NT2/D1 (cell line): ENCODE data around the gene NCAPG2.
"Not testable (repeated sequence)": the region's sequence is repeated elsewhere in the genome, so short reads cannot be mapped to it uniquely, and the experiment has no call there.

ENCODE experiments used
- DNase-seq: peaks from one replicate; pipeline ENCODE4 v3.0.0-alpha.2; 2011; ENCODE audit warnings: low read depth, low spot score
- H3K27me3 ChIP-seq: 2 replicates; pipeline ENCODE4 v1.6.0; 2011; ENCODE audit warnings: mild to moderate bottlenecking; ENCODE audit not compliant: insufficient read length, insufficient read depth
- H3K36me3 ChIP-seq: 2 replicates; pipeline ENCODE4 v1.6.1; 2011; ENCODE audit warnings: mild to moderate bottlenecking, low read length, mixed read lengths; ENCODE audit not compliant: insufficient read depth, insufficient read length
- H3K4me1 ChIP-seq: 2 replicates; pipeline ENCODE4 v1.5.1; 2011; ENCODE audit not compliant: insufficient read depth, insufficient read length
- H3K4me3 ChIP-seq: 2 replicates; pipeline ENCODE4 v1.5.1; 2011; ENCODE audit warnings: low read depth; ENCODE audit not compliant: insufficient read length
- H3K9ac ChIP-seq: 2 replicates; pipeline ENCODE4 v1.6.0; 2011; ENCODE audit warnings: low read depth; ENCODE audit not compliant: insufficient read length
- H3K9me3 ChIP-seq: 2 replicates; pipeline ENCODE4 v1.5.1; 2011; ENCODE audit warnings: mild to moderate bottlenecking, low read length; ENCODE audit not compliant: insufficient read depth
- SUZ12 ChIP-seq: IDR thresholded peaks from 2 replicates; pipeline ENCODE4 v1.6.1; 2011; ENCODE audit not compliant: insufficient read length, insufficient read depth; ENCODE audit errors: extremely low read depth
- YY1 ChIP-seq: IDR thresholded peaks from 2 replicates; pipeline ENCODE4 v1.6.1; 2011; ENCODE audit not compliant: insufficient read length, insufficient read depth
- ZNF274 ChIP-seq: IDR thresholded peaks from 2 replicates; pipeline ENCODE4 v1.6.1; 2011; ENCODE audit warnings: mild to moderate bottlenecking, low read depth, low read length

Gene NCAPG2

GRCh38 chr7:158702944-158703343, 1.7 kb downstream of the NCAPG2 start:
- peak overlapping the region; percentile 96 for H3K4me3 ChIP-seq
- no peak overlapping the region for H3K9ac ChIP-seq
- no peak for DNase-seq
- H3K9me3 ChIP-seq = peaks cover 10% of the 10 kb centered on the region; the same call in 1 of the 2 replicates
- no peaks in the 10 kb centered on the region for H3K27me3 ChIP-seq
- peaks cover 4% of the 10 kb centered on the region for H3K4me1 ChIP-seq
- TF ChIP-seq SUZ12 = no peak
- no peak for TF ChIP-seq ZNF274
- TF ChIP-seq YY1 = no peak
- peaks cover 39% of the 10 kb centered on the region for H3K36me3 ChIP-seq

DNA sequence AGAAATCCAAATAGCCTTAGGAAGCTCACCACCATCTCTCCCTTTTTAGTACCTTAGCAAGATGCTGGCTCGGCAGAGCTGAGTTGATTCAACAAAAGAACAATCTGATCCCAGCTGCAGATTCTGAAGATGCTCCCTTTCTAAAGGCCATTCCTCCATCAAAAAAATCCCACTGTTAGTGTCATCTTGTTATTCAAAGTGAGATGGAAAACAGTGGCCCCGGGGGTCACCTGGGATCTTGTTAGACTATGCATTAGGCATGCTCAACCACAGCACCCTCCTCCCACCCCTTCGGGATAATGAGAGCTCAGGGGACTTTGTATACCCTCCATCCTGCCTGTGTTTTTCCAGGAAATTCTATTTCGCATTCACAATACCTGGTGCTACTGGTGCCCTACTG, 2.4 kb downstream of the NCAPG2 start:
- peak; percentile 78 for DNase-seq
- Histone ChIP-seq H3K9ac (no peak overlapping the region), H3K27me3 (no peaks in the 10 kb centered on the region), H3K4me3 (no peak overlapping the region), H3K4me1 (peaks cover 4% of the 10 kb centered on the region), H3K9me3 (peaks cover 2% of the 10 kb centered on the region; the same call in 1 of the 2 replicates), H3K36me3 (peaks cover 39% of the 10 kb centered on the region)
- TF ChIP-seq ZNF274 (no peak), SUZ12 (no peak), YY1 (no peak)

DNA sequence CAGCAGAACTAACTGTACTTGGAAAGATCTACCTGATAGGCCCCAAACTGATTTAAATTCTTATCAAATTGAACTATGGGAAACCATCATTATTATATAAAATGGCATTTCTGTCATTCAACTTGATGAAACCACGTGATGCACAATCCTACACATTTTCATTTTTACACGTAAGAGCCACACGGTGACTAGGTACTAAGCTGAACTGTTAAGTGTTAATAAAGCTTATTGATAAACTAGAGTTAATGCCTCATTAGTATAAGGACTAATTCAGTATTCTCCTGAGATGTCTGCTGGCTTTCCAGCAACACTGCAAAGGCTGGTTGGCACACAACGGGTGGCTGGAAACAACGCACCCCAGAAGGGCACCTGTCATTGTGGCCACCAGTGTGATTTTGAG, 4.6 kb downstream of the NCAPG2 start:
- DNase-seq = no peak
- no peak overlapping the region for H3K9ac ChIP-seq
- no peaks in the 10 kb centered on the region for H3K27me3 ChIP-seq
- no peak overlapping the region for H3K4me3 ChIP-seq
- TF ChIP-seq YY1 (no peak), SUZ12 (no peak), ZNF274 (no peak)
- H3K4me1 ChIP-seq = peaks cover 4% of the 10 kb centered on the region
- H3K9me3 ChIP-seq = no peaks in the 10 kb centered on the region
- peaks cover 57% of the 10 kb centered on the region for H3K36me3 ChIP-seq

DNA sequence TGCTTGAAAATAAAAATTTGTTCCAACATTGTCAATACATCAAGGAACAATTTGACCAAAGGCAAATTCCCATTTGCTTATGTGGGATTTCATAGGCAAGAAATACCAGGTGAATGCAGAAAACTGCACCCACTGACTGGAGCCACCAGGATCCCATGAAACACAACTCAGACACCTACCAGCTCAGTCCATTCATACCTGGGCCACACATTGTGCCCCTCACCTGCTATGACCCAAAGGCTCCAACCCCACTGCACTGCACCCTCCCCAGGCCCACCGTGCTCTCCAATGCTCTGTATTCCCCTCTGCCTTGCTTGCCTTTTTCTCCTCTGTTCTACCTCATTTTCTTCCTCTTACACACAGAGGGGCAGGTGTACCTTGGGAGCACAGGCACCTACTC, 5.3 kb downstream of the NCAPG2 start:
- H3K27me3 ChIP-seq = no peaks in the 10 kb centered on the region
- DNase-seq = no peak

DNA sequence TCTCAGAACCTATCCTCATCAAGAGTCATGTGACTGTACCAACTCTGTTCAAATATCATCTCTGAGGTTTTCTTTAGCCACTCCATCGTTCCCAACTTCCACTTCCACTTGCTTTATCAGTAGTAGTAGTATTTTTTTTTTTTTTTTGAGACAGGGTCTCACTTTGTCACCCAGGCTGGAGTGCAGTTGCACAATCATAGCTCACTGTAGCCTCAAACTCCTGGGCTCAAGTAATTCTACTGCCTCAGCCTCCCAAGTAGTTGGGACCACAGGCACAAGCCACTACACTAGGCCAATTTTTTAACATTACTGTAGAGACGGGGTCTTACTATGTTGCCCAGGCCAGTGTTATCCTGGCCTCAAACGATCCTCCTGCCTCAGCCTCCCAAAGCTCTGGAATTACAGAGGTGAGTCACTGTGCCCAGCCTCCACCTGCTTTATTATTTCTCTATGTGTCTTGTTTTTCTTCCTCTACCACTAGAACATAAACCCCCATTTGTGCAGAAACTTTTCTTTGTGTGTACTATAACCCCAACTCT, 5.9 kb downstream of the NCAPG2 start:
- Histone ChIP-seq H3K9me3 (no peaks in the 10 kb centered on the region), H3K9ac (no peak overlapping the region), H3K36me3 (peaks cover 68% of the 10 kb centered on the region), H3K4me1 (peaks cover 4% of the 10 kb centered on the region), H3K27me3 (no peaks in the 10 kb centered on the region), H3K4me3 (no peak overlapping the region)
- TF ChIP-seq YY1 (no peak), ZNF274 (no peak), SUZ12 (no peak)
- no peak for DNase-seq

More for the DNA sequence above, 5.3 kb downstream of the NCAPG2 start:
- Histone ChIP-seq H3K4me3 (no peak overlapping the region), H3K4me1 (peaks cover 4% of the 10 kb centered on the region), H3K9me3 (no peaks in the 10 kb centered on the region), H3K9ac (no peak overlapping the region), H3K36me3 (peaks cover 62% of the 10 kb centered on the region)
- TF ChIP-seq YY1 (no peak), ZNF274 (no peak), SUZ12 (no peak)

GRCh38 chr7:158697597-158697996, 7.0 kb downstream of the NCAPG2 start:
- H3K9me3 ChIP-seq, H3K4me1 ChIP-seq, DNase-seq, H3K27me3 ChIP-seq, H3K9ac ChIP-seq, H3K4me3 ChIP-seq: not testable (repeated sequence)
- peaks cover 72% of the 10 kb centered on the region for H3K36me3 ChIP-seq

- no peak for DNase-seq
- Histone ChIP-seq H3K9ac (no peak overlapping the region), H3K36me3 (peaks cover 73% of the 10 kb centered on the region)
Measured at GRCh38 chr7:158695726-158696452, 8.7 kb downstream of the NCAPG2 start.

More at GRCh38 chr7:158695726-158696452, 8.7 kb downstream of the NCAPG2 start:
- TF ChIP-seq ZNF274 (no peak), SUZ12 (no peak), YY1 (no peak)
- no peaks in the 10 kb centered on the region for H3K27me3 ChIP-seq
- no peaks in the 10 kb centered on the region for H3K9me3 ChIP-seq
- H3K4me3 ChIP-seq = no peak overlapping the region
- no peaks in the 10 kb centered on the region for H3K4me1 ChIP-seq
